Measurements from ENCODE around the gene MRPS22.

- TF ChIP-seq CTCF (IDR thresholded peaks at IDR 0.05) = no peak
- TF ChIP-seq POLR2A (IDR thresholded peaks at IDR 0.05) = no peak
Observed at GRCh38 chr3:139301654-139302053, 42.2 kb upstream of the MRPS22 start.

Measured in prostate gland (tissue), 2 donors.